DMS53 treated with DMSO at 0.1 percent for 48 hours (cell line): ENCODE results near the gene ARHGEF40.

Source experiments
- DNase-seq: peaks from one replicate; lab custom pipeline; 2025; ENCODE audit not compliant: unreplicated experiment; lab: John Stamatoyannopoulos, UW

ARHGEF40 gene

GRCh38 chr14:21096978-21097635 lies 27.0 kb downstream of the ARHGEF40 start:
- DNase-seq: no peak

- DNase-seq: no peak
Measured at GRCh38 chr14:21097636-21098075, 27.6 kb downstream of the ARHGEF40 start.

GRCh38 chr14:21098076-21098891 lies 28.2 kb downstream of the ARHGEF40 start, which contains the start of gene ZNF219:
ZNF219 (minus strand) TSS chr14:21098655; CDS start chr14:21093591, 5,064 bp downstream.
- peak; percentile 5 for DNase-seq

DNA sequence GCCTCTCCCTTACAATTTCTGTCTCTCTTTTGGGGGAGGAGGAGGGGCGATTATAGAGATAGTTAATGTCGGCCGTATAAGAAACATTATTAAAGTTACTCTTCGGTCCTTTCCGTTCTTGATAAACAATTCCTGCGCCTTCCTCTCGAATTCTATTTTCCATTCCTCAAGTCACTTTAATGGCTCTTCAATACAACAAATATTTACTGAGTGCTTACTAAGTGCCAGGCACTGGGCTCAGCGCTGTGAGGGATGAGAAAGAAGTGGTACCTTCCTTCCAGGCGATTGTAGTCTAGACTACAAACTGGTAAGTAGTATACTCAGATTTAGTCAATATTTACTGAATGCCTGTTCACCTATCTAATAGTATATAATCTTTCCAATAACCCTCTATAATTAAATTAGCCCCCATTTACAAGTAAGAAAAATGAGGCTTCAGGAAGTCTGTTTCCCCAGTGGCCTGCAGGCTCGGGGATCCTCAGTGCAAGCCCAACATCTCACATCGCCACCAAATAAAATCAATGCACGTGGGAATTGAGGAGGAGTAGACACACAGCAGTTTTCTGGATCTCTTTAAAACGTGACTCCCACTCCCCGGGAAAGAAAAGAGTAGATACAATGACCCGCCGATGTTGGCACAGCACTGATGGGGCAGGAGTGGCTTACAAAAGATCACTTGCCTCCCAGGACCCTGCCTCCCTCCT lies 28.9 kb downstream of the ARHGEF40 start:
- no peak for DNase-seq

DNA sequence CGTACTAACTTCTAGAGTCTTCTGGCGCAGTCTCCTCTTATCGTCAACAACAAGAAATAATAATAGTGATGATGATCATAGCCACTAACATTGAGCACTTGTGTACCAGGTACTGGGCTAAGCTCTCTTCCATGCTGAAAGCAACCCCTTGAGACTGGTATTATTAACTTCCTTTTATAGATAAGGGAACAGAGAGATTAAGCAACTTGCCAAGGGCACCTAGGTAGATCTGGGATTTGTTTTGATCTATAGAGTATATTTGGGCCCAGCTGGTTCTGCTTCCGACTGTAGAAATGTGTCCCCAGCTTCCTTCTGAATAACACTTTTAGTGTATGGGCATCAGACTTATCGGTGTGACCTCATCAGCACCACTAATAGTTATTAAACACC lies 29.5 kb downstream of the ARHGEF40 start:
- no peak for DNase-seq

DNA sequence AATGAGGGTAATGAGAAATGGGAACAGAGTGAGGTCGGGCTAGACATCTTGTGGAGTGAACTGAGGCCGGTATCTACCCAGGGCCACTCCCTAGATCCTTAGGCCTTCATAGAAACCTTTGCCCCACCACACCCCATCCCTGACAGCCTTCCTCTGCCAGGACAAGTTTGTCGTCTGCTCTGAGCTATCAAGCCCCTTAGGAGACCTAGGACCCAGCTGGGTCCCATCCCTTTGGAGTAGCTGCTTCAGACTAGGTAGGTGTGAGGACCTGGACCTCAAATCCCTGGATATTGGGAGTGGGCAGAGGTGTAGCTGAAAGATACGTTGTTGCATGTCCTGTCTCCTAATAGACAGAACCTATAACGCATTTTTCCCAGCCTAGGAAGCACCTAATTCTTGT lies 30.8 kb downstream of the ARHGEF40 start, which contains the start of gene TMEM253:
Gene TMEM253, plus strand, starts transcription at position 136 of the 400 bp plus-strand sequence. CDS start 278 bp downstream, outside the sequence.
- DNase-seq: no peak

DNA sequence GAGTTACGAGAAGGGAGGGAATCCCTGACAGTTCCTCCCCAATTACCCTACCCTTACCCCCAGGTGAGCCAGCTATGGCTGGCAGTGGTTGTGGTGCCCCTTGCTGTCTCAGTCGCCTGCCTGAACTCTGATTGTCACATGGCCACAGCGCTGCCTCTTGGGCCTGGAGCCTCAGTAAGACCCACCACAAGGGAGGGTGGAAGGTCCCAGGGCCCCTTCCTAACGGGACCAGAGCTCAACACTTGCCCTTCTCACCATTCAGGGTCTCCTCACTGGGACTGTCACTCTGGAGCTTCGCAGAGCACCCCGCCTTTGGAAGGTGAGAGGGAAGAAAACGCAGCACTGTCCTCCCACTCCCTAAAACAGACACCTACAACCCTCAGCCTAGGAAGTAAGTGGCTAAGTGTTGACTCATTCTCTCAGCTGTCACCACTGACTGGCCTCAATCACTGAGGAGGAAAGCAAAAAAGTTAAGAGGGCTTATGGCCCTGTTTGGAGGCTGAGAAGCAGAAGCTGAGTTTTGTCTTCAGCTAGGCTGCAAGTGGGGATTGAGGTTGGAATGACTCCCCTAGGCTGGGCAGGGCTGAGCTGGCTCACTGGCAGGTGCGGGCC lies 31.8 kb downstream of the ARHGEF40 start:
- DNase-seq: no peak

DNA sequence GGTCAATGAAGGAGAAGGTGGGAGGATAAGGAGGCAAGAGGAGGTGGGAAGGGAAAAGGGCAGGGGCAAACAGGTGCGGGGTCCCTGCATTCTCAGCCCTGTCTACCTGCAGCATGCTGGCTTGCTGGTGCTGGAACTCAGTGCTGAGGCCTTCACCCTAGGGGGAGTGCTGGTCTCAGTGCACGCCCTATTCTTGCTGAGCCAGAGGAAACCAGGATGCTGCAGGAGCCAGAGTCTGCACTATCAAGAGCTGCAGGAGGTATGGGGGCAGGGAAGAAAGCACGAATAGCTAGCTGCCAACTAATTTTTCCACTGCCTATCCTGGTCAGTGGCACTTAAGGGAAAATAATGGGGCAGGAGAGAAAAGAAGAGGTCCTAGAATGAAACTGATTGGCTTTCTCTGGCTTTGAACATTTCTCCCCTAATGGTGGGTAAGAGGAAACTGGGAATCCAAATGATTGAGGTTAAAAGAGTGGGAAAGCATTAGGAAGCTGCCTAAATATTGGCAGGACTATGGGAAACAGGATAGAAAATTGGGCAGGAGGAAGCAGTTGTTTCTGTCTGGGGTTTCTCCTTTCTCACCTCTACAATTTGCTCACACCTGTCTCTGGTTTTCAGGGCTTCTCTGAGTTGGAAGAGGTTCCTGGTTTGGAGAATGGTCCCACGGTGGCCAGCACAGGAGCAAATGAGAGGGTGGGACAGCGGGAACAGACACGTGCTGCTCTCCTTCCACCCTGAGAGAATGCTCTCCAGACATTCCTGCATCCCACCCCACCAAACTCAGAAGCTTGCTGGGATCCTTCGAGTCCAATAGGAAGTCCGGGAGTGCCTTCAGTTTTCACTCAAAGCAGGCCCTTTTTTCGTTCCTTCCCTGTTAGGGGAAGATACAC lies 32.7 kb downstream of the ARHGEF40 start:
- DNase-seq: no peak

DNA sequence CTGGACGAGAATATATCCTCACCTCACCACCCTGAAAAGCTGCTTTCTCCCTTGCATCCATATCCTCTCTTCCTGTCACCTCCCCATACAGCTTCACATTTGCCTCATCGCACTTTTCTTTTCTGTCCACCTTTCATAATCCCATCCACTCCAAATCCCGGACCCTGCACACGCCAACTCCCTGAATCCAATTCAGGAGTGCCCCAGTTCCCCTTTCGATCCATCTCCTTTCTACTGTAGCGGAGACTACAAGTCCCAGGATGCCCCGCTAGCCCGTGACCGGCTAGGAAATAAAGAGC lies 33.3 kb downstream of the ARHGEF40 start:
- DNase-seq: no peak

DNA sequence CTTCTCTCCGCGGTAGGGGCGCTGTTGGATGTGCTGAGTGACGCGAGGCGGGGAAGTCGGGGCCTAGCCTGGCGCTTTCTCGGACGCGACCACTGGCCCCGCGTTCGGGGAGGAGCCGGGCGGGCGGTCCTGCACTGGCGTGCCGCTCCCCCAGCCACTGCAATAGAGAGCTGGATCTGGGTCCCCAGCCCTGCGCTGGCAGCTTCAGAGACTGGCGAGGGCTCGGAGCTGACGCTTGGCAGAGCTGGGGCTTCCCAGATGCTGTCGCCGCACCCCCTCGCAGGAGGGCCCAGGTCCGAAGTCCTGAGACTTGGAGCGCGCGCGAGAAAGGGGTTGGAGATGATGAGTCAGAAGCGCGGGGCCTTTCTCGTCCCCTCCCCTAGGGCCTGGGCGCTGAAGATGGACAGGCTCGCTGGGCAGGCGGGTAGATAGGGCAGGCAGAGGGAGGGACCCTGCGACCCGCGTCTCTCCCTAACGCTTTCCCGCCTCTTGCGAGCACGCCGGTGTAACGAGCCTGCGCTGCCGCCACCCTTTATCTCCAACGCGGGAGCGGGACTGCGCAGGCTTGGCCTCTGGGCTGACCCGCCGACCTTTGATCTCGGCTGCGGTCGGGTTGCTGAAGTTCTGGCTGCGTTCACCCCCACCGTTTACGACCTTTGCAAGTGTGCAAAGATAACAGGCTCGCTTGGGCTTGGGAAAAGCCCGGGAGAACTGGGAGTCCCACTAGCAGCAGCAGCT lies 33.8 kb downstream of the ARHGEF40 start:
- DNase-seq: peak; percentile 47

DNA sequence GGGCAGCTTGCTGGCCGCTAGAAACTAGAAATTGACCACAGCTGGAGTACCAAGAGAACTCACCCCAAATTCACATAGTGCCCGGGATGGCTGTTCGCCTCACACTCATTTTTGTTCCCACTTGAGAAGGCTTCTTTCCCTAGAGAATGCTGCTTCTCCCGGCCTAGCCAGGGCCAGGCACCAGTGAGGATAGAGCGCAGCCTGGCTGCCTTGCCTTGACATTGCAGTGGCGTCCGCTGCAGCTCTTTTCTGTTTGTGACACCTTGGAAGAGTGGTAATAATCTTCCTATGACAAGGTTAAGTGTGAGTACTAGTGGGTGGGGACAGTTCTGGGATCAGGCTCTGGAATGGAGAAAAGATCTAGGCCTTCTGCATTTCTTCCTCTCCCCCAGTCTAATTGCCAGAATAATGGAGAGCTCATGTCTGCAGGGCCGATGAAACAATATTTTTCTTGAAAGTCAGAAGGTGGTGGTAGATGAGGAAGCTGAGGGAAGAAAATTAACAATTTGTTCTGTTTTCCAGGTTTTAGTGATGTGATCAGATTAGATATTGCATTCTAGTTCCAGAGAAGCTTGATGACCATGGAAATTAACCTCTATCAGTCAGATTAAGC lies 34.5 kb downstream of the ARHGEF40 start:
- peak; percentile 32 for DNase-seq

- no peak for DNase-seq
Measured at GRCh38 chr14:21105095-21105494, 35.0 kb downstream of the ARHGEF40 start.

GRCh38 chr14:21106176-21106497 lies 36.0 kb downstream of the ARHGEF40 start:
- DNase-seq: no peak

DNA sequence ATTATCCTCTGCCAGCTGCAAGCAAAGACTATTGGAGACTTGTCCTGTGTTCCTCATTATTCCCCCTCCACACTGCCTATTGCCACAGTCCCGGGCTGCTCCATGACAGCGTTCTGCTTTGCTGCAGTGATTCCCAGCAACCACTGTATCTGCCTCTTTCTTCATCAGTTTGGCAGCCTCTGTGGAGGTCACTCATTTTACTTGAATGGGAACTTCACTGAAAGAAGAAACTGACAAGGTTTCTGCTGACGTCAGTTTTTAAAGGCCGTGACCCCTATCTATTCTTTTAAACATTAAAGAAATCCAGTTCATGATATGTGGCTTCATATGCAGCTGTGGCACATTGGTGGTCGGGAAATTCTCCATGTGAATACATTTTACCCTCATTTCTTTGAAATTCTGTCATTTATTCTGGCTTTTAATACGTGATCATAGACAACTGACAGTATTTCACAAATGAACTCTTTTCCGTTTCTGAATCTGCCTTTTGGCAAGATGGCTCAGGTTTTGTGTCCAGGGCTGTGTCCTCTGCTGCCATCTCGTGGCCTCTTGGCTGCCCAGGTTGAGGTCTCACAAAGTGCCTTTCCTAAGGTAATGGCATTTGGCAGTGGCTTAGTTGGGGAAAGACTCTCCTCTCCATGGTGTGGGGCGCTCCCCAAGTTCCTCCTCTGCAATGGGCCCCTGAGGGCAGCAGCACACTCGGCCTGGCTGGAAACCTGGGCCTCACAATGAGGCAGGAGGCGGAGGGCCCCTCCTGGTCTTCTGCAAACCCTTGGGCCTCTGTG lies 36.6 kb downstream of the ARHGEF40 start:
- peak; percentile 13 for DNase-seq

DNA sequence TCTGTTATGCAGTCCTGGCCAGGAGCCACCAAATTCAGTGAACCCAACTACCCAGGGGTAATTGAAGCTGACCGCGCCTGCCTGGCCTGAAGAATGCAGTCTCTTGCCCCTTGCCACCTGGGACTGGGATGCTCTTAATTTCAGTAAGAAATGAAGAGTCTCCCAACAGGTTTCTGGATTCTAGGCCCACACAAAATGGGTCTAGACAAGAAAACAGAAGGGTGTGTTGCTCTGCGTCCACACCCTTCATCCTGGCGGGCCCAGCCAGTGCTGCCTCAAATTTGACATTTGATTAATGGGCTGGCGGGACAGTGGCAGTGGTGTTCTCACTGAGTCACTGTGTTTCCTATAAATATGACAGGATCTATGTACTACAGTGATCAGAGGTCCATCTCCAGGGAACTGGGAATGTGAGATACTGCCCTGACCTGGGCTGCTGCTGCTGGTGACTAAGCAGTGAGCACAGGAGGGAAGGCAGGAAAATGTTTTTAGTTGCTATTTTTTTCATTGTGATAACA lies 37.2 kb downstream of the ARHGEF40 start:
- DNase-seq: no peak

GRCh38 chr14:21108791-21109190 lies 38.7 kb downstream of the ARHGEF40 start:
- DNase-seq: no peak

- DNase-seq: no peak
Measured at GRCh38 chr14:21109377-21110138, 39.5 kb downstream of the ARHGEF40 start.

GRCh38 chr14:21112255-21112654 lies 42.2 kb downstream of the ARHGEF40 start:
- DNase-seq: no peak
